ENCODE data around the gene NT5DC2. TPM values are rescaled to one million over a fixed set of nuclear protein-coding genes. Genes with fewer than 3 reads are reported as not detected.

The NT5DC2 gene
- polyA plus RNA-seq, 3 donors, result 0.66 to 28.4 (median 0.67) TPM

GRCh38 chr3:52523386-52524257 lies 10.0 kb downstream of the NT5DC2 start:
- no peak for DNase-seq

More at GRCh38 chr3:52523386-52524257, 10.0 kb downstream of the NT5DC2 start:
- Mint-ChIP-seq H3K36me3 (peaks cover 66 to 85% of the 10 kb centered on the region in 2 donors), H3K27me3 (ENCODE audit: low read depth in 3 of 3) (peaks cover 1 to 4% (median 2%) of the 10 kb centered on the region in 3 donors), H3K4me1 (no peaks in the 10 kb centered on the region), H3K4me3 (no peak overlapping the region), H3K27ac (peak overlapping the region in 2 of 7 donors; percentile 4 to 10), H3K9me3 (no peaks in the 10 kb centered on the region)
- Histone ChIP-seq H4K20me1 (ENCODE audit: insufficient read depth, low read length) (peaks cover 9% of the 10 kb centered on the region), H3K4me3 (replicated peaks in 1 of 3; ENCODE audit: low read depth in 2 of 3, low read length in 3 of 3) (no peak overlapping the region), H3K9me3 (replicated peaks in 1 of 2; ENCODE audit: control insufficient read depth in 1 of 2, insufficient read depth in 1 of 2, low read length in 2 of 2) (no peaks in the 10 kb centered on the region), H3K27ac (ENCODE audit: low read depth in 1 of 2, low read length in 2 of 2) (no peak overlapping the region), H3K9ac (ENCODE audit: insufficient read depth, low read length, poor library complexity, severe bottlenecking) (no peak overlapping the region), H3K79me2 (ENCODE audit: insufficient read depth, low read length) (no peaks in the 10 kb centered on the region), H3K4me2 (replicated peaks; ENCODE audit: extremely low read depth, low read length, poor library complexity, severe bottlenecking) (no peak overlapping the region), H3K36me3 (replicated peaks in 1 of 2; ENCODE audit: control insufficient read depth in 1 of 2, insufficient read depth in 2 of 2, low read length in 2 of 2) (peaks cover 78 to 93% of the 10 kb centered on the region in 2 donors), H2AFZ (ENCODE audit: insufficient read depth, low read depth, low read length, poor library complexity, severe bottlenecking) (no peak overlapping the region), H3K27me3 (ENCODE audit: control insufficient read depth in 2 of 2, insufficient read depth in 2 of 2, low read length in 2 of 2) (no peaks in the 10 kb centered on the region), H3K4me1 (ENCODE audit: control insufficient read depth in 1 of 2, insufficient read depth in 2 of 2, low read length in 2 of 2) (no peaks in the 10 kb centered on the region)
- intact Hi-C loops (cut with micrococcal nuclease), result no loop called here
- TF ChIP-seq CTCF (IDR thresholded peaks at IDR 0.05), result no peak
- 90% methylated on average over 17 of the region's 26 CpGs for WGBS (ENCODE audit: insufficient coverage)
